Measurements from ENCODE around the gene MIB2. TPM values are rescaled to one million over a fixed set of nuclear protein-coding genes. Genes with fewer than 3 reads are reported as not detected.

Gene MIB2
- total and polyA plus RNA-seq, 2 of the 4 experiments (the other 2 are of a cell fraction): 17.2 to 47.8 TPM

- H4K8ac ChIP-seq (ENCODE audit: low read depth in 2 of 2, low read length in 2 of 2): no peak overlapping the region
- no peaks in the 10 kb centered on the region for H3K27me3 ChIP-seq (ENCODE audit: control insufficient read depth, insufficient read depth, low read length)
- H3K9ac ChIP-seq (ENCODE audit: low read depth, low read length): no peak overlapping the region
- H4K91ac ChIP-seq (ENCODE audit: insufficient read depth, low read depth, low read length): no peak overlapping the region
- TF ChIP-seq USF2 (IDR thresholded peaks at IDR 0.05; ENCODE audit: low read depth, low read length): no peak
- no peak for TF ChIP-seq SMC3 (IDR thresholded peaks at IDR 0.05; ENCODE audit: low read depth, low read length)
- TF ChIP-seq RAD21 (IDR thresholded peaks at IDR 0.05; ENCODE audit: low read length): no peak
- no peak for TF ChIP-seq RCOR1 (IDR thresholded peaks at IDR 0.05; ENCODE audit: insufficient replicate concordance, low read length)
- TF ChIP-seq MXI1 (IDR thresholded peaks at IDR 0.05; ENCODE audit: borderline replicate concordance, low read depth, low read length): no peak
- no peak for TF ChIP-seq CTCF (conservative IDR thresholded peaks at IDR 0.05; ENCODE audit: low read depth, low read length)
- TF ChIP-seq CHD1 (IDR thresholded peaks at IDR 0.05; ENCODE audit: low read depth, low read length): no peak
- TF ChIP-seq BHLHE40 (IDR thresholded peaks at IDR 0.05; ENCODE audit: low read depth, low read length): no peak
- no peak for TF ChIP-seq FOS (IDR thresholded peaks at IDR 0.05; ENCODE audit: low read depth, low read length)
- TF ChIP-seq MAZ (IDR thresholded peaks at IDR 0.05; ENCODE audit: borderline replicate concordance, low read depth, low read length): no peak
- TF ChIP-seq NFE2L2 (IDR thresholded peaks at IDR 0.05; ENCODE audit: low read depth, low read length): no peak
- TF ChIP-seq RFX5 (IDR thresholded peaks at IDR 0.05; ENCODE audit: low read depth, low read length): no peak
- no peak for TF ChIP-seq ELK1 (IDR thresholded peaks at IDR 0.05; ENCODE audit: borderline replicate concordance, low read depth, low read length)
- TF ChIP-seq POLR2A (IDR thresholded peaks at IDR 0.05; ENCODE audit: low read depth, low read length): no peak
- TF ChIP-seq MAFK (IDR thresholded peaks at IDR 0.05; ENCODE audit: low read depth, low read length): no peak
- TF ChIP-seq CEBPB (IDR thresholded peaks at IDR 0.05; ENCODE audit: low read depth, low read length): no peak
- no peak overlapping the region for H3K4me3 ChIP-seq (ENCODE audit: insufficient read depth, low read depth, low read length)
- no peaks in the 10 kb centered on the region for H3K9me1 ChIP-seq (ENCODE audit: insufficient read depth, low read length)
- H3K27ac ChIP-seq (ENCODE audit: insufficient read depth, low read length): no peak overlapping the region
- no peak for DNase-seq
- no peak overlapping the region for H2BK5ac ChIP-seq (ENCODE audit: low read depth, low read length, poor library complexity, severe bottlenecking)
- H2AK5ac ChIP-seq (ENCODE audit: low read depth, low read length): no peak overlapping the region
- intact Hi-C loops (cut with micrococcal nuclease) (no loop called here), dilution Hi-C loops (cut with HindIII; ENCODE audit: low sequenced_read_pairs, unreplicated experiment) (no loop called here), in situ Hi-C loops (cut with MboI; ENCODE audit: low sequenced_read_pairs) (no loop called here)
- H4K20me1 ChIP-seq (ENCODE audit: insufficient read depth, low read length): peaks cover 30% of the 10 kb centered on the region
- no peak overlapping the region for H3K23ac ChIP-seq (ENCODE audit: low read depth, low read length)
- H3K4me2 ChIP-seq (ENCODE audit: low read depth, low read length): no peak overlapping the region
- H3K79me1 ChIP-seq (ENCODE audit: low read depth in 1 of 2, low read length in 2 of 2): peaks cover 0 to 29% of the 10 kb centered on the region in 2 experiments; a peak in 2 of 4 replicates
- no TSS peak for BruUV-seq (replicated peaks)
- no peak for ATAC-seq (ENCODE audit: low read depth)
- WGBS, 2 experiments (ENCODE audit: extremely low coverage in 2 of 2, insufficient read length in 1 of 2): 96% methylated on average over 19 of the region's 33 CpGs; no CpG with 5 or more reads in 1 of the 2 experiments
- H2AK9ac ChIP-seq (replicated peaks; ENCODE audit: low read depth, low read length, poor library complexity): no peak overlapping the region
- H3K4me1 ChIP-seq (ENCODE audit: control insufficient read depth, insufficient read depth, low read length): peaks cover 3% of the 10 kb centered on the region; the same call in 1 of the 2 replicates
- no peak overlapping the region for H4K5ac ChIP-seq (ENCODE audit: low read depth, low read length)
- H3K56ac ChIP-seq (ENCODE audit: extremely low read depth, insufficient read depth, low read length): no peak overlapping the region
- no peak overlapping the region for H2BK20ac ChIP-seq (ENCODE audit: low read depth, low read length)
- peaks cover 30% of the 10 kb centered on the region for H3K36me3 ChIP-seq (ENCODE audit: control insufficient read depth, insufficient read depth, low read length)
- POLR2A ChIA-PET (ENCODE audit: unreplicated experiment): no interaction called here
- H3K18ac ChIP-seq (ENCODE audit: low read depth, low read length): no peak overlapping the region
- H2BK120ac ChIP-seq (ENCODE audit: low read depth, low read length): no peak overlapping the region
- H2AFZ ChIP-seq (replicated peaks; ENCODE audit: low read length, poor library complexity): no peak overlapping the region
- no peak overlapping the region for H3K4ac ChIP-seq (ENCODE audit: low read depth, low read length)
- H2BK15ac ChIP-seq (ENCODE audit: low read depth, low read length): no peak overlapping the region
- no peak overlapping the region for H3K14ac ChIP-seq (replicated peaks; ENCODE audit: low read depth, low read length)
- no peaks in the 10 kb centered on the region for H3K9me3 ChIP-seq (ENCODE audit: control insufficient read depth, insufficient read depth, low read length)
- CTCF ChIA-PET: no interaction called here
These were observed 7.9 kb downstream of the MIB2 start for GRCh38 chr1:1623181-1623630.
